Right lobe of liver (tissue), 6 donors: ENCODE data around the gene FOXP1. TPM values are rescaled to one million over a fixed set of nuclear protein-coding genes. Genes with fewer than 3 reads are reported as not detected.

ENCODE experiments used
- ATAC-seq, 4 donors: fragments of 200-7000 bp; cut with Tn5 transposase; one replicate each; pipeline ENCODE4 v1.9.1; 2020; ENCODE audit warnings: mild to moderate bottlenecking in 4 of 4, moderate library complexity in 4 of 4
- DNase-seq, 3 donors: peaks; one replicate each; pipeline ENCODE4 v3.0.0-alpha.2; 2020
- H3K27ac ChIP-seq, 3 donors: fragments of 200-600 bp; one replicate each; pipeline ENCODE4 v1.8.0; 2022
- H3K27me3 ChIP-seq, 2 donors: fragments of 200-600 bp; one replicate each; pipeline ENCODE4 v1.8.0; 2022
- H3K36me3 ChIP-seq, 4 donors: fragments of 200-600 bp; sonication (generic) in 1 of 4; one replicate each; pipeline versions ENCODE4 v1.5.1 to v1.8.0; 2017 to 2022; ENCODE audit warnings: control low read depth in 1 of 4
- H3K4me1 ChIP-seq, 4 donors: fragments of 200-600 bp; sonication (generic) in 1 of 4; one replicate each; pipeline versions ENCODE4 v1.5.1 to v1.8.0; 2017 to 2022; ENCODE audit warnings: control low read depth in 1 of 4
- H3K4me3 ChIP-seq, 3 donors: fragments of 200-600 bp; one replicate each; pipeline ENCODE4 v1.8.0; 2022
- H3K9me3 ChIP-seq, 4 donors: fragments of 200-600 bp; sonication (generic) in 1 of 4; one replicate each; pipeline versions ENCODE4 v1.5.1 to v1.8.0; 2017 to 2022; ENCODE audit warnings: control low read depth in 1 of 4
- POLR2A ChIP-seq: fragments of 450-650 bp; IDR thresholded peaks from one replicate; pipeline ENCODE4 v1.6.1; 2017; ENCODE audit warnings: antibody characterized with exemption, mild to moderate bottlenecking
- WGBS: methylation state at CpG from one replicate; pipeline ENCODE4 v1.1.6; 2018; ENCODE audit warnings: low coverage, low lambda C conversion rate; ENCODE audit not compliant: insufficient coverage; ENCODE audit errors: missing lambda C conversion rate; 5-methylcytosine and 5-hydroxymethylcytosine counted together
- intact Hi-C, 2 donors: fragments of 100-400 bp; cut with DNase I; formaldehyde crosslinking; loops; one replicate each; pipeline versions ENCODE4 v1.11.2 to v1.14.1; 2022
- total RNA-seq, 6 experiments: library from RNA; depleted of rRNA in 2 of 6; stranded (reverse); fragments of >200 nt in 2 of 6; fragmentation: NEBNext Ultra II Directional in 3 of 6; extraction: Animal tissue kit (Norgen Biotek cat#: 25700) in 3 of 6; gene quantifications; one replicate each; pipeline versions ENCODE4 v1.1.0 to v1.2.4, GENCODE V29; 2016 to 2023
- TF ChIP-seq, protein P1 (sequence below), 4 donors: fragments of 200-600 bp in 3 of 4; fragments of 450-650 bp in 1 of 4; IDR thresholded peaks; one replicate each; pipeline versions ENCODE4 v1.5.1 to v1.8.0; 2016 to 2022; ENCODE audit warnings: antibody characterized with exemption in 4 of 4, mild to moderate bottlenecking in 2 of 4
- donor health status: DM: no; HTN: yes; CAD: no.
- donor health status: DM: no; HTN: no; CAD: no.
- donor health status: DM: no; HTN: no; CAD: no.
- donor health status: DM: no; HTN: yes; CAD: no.
- donor health status: DM: no; HTN: yes; CAD: no.

Gene FOXP1
- total RNA-seq, 6 experiments from 2014 or later = 26.7 to 47.7 (median 35.2) TPM

DNA sequence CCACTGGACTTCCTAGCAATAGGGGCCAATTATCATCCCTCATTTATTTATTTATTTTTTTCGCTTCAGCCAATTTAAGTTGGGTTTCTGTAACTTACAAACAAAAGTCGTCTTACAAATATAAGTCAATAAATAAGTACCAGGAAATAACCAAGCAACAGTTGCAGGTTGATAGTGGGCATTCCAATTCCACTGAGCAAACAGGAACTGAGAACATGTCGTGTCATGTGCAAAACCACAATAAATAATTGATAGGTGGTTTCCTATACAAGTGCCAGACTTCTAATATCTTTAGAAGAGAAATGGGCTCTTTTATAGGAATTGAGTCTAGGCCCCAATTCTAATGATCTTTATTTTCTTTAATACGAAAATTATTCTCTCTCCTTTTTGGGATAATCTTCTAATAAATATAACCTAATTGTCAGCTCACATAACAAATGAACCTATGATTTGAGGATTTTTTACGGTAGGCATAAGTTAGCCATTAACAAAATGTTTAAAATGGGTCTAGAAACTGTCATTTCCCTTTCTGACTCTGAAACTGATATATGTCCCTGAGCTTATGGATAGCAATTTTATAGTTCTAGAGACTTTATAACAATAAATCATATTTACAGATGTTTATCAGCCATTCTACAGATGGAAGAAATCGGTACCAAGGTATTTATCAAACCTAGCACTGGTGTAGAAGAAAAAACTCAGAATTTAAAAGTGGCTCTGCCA is 571.8 kb downstream of the FOXP1 start:
- Histone ChIP-seq H3K36me3 (peaks cover 0 to 6% (median 1%) of the 10 kb centered on the region in 4 donors), H3K4me3 (no peak overlapping the region), H3K4me1 (peaks cover 0 to 24% (median 8%) of the 10 kb centered on the region in 4 donors), H3K9me3 (no peaks in the 10 kb centered on the region), H3K27ac (no peak overlapping the region), H3K27me3 (no peaks in the 10 kb centered on the region)
- intact Hi-C loops = no loop called here
- peak in 2 of 4 donors; percentile 41 to 49 for ATAC-seq
- 54% methylated on average over 6 of the region's 6 CpGs for WGBS
- no peak for DNase-seq
- TF ChIP-seq, protein P1, sequence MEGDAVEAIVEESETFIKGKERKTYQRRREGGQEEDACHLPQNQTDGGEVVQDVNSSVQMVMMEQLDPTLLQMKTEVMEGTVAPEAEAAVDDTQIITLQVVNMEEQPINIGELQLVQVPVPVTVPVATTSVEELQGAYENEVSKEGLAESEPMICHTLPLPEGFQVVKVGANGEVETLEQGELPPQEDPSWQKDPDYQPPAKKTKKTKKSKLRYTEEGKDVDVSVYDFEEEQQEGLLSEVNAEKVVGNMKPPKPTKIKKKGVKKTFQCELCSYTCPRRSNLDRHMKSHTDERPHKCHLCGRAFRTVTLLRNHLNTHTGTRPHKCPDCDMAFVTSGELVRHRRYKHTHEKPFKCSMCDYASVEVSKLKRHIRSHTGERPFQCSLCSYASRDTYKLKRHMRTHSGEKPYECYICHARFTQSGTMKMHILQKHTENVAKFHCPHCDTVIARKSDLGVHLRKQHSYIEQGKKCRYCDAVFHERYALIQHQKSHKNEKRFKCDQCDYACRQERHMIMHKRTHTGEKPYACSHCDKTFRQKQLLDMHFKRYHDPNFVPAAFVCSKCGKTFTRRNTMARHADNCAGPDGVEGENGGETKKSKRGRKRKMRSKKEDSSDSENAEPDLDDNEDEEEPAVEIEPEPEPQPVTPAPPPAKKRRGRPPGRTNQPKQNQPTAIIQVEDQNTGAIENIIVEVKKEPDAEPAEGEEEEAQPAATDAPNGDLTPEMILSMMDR (IDR thresholded peaks at IDR 0.05) = no peak
- no peak for TF ChIP-seq POLR2A

DNA sequence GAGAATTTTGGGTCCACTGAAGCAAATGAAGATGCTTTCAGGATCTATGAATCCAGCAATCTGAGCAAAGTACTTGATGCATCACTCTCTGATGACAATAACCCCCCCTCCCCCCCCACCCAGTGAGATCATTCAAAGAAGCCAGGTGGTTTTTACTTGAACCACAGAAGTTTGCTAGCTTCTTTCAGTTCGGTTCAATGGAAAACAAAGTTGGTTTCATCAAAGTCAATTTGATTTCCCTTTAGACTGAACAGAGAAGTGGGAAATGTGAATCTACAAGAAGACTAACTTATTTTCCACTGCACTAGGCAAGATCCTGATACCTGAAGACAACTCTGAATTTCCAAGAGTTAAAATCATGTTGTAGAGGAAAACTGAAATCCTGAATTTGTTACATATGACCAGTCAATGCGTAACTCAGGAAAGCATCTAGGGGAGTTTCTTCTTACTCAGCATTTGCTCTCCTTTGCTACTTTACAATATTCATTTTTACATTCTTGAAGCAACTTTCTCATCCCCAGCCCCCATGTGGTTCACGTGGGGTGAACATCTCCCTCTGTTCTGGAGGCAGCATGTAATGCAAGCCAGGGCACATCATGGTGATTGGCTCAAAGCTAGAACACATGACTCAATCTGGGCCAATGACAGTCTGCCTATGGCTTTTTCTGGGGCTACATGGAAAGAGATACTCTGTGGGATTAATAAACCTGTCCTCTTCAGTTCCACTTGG is 572.6 kb downstream of the FOXP1 start:
- WGBS = 72% methylated on average over 3 of the region's 3 CpGs
- no peak overlapping the region for H3K27ac ChIP-seq

DNA sequence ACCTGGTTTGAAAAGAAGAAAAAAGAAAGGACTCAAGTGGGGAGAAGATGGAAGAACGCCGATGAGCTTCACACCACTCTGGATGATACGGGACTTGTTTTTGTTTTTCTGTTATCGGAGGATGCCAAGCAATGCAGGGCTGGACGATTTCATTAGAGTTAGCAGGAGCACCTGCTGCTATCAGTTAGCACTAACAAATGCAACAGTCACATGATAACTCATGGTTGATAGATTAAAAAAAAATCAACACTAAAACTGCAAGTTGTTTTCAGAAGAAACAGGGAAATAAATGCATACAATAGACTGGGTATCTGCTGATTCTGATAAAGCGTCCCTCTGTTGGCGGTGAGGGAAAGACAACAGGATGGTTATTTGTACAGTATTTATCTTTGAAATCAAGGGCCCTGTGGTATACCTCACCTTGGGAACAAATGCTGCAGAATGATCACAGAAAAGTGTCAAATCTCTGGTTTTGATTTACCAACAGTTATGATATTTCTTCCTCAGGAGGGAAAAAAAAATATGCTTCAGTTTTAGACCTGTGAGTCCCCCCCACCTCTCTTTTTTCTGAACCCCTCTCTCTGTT is 575.1 kb downstream of the FOXP1 start:
- Histone ChIP-seq H3K4me1 (peaks cover 0 to 21% (median 7%) of the 10 kb centered on the region in 4 donors), H3K27me3 (no peaks in the 10 kb centered on the region), H3K36me3 (no peaks in the 10 kb centered on the region), H3K27ac (no peak overlapping the region), H3K4me3 (no peak overlapping the region), H3K9me3 (no peaks in the 10 kb centered on the region)
- intact Hi-C loops = loop anchor here in 1 of 2 donors (10.0 kb wide), 1 partner anchor 56 kb away; no protein-coding TSS in a partner anchor
- 62% methylated on average over 7 of the region's 7 CpGs for WGBS
- DNase-seq (no peak), ATAC-seq (peak; percentile 11 to 40 (median 20))
- TF ChIP-seq POLR2A = no peak
- TF ChIP-seq, protein P1 (IDR thresholded peaks at IDR 0.05) = no peak

More for the DNA sequence above, 572.6 kb downstream of the FOXP1 start:
- H3K36me3 ChIP-seq = peaks cover 0 to 6% (median 1%) of the 10 kb centered on the region in 4 donors
- H3K9me3 ChIP-seq = no peaks in the 10 kb centered on the region
- H3K27me3 ChIP-seq = no peaks in the 10 kb centered on the region
- peak in 1 of 4 donors; percentile 15 for ATAC-seq
- H3K4me3 ChIP-seq = no peak overlapping the region
- TF ChIP-seq, protein P1 (IDR thresholded peaks at IDR 0.05) = no peak
- no peak for TF ChIP-seq POLR2A
- intact Hi-C loops = no loop called here
- peaks cover 0 to 25% (median 8%) of the 10 kb centered on the region in 4 donors for H3K4me1 ChIP-seq
- DNase-seq = no peak

DNA sequence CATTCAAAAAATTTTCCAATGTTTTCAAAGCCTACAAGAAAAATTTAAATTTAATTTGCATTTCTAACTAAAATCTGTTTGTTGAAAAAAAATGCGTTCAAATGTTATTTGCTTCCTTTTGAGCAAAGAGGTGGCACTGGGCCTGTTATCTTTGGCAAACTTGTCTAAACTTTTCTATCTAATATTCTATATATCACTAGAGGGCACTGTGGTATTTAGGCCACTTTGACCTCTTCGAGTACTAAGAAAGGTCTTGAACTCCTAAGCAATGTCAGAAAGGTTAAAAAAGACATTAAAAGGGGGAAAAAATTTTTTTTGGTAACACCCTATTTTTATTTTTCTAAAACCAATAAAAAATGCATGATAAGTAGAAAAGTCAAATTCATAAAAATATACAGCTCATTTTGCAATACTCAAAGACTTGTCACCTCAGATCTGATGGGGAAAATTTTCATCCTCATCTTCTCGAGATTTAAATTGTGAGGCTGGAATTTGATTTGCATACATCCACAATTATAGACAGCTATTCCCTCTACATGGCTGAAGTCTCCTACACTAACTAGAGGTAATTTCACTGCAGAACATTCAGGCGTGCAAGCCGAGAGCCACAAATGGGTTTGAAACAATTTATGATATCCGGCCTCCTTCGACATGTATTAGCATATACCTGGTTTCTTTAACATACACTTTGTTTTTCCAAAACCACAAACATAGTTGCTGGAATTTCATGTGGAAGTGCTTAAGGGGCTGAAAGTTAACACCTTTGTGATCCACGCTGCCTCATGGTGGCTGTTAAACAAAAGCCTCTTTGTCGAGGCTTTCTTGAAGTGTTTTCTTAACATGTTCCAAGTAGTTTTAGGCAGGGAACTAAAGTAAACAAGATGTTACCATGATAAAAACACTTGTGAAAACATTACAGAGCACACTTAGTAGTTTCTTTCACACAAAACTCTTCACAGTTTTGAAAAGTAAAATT is 576.4 kb downstream of the FOXP1 start:
- Histone ChIP-seq H3K9me3 (no peaks in the 10 kb centered on the region), H3K4me3 (no peak overlapping the region), H3K36me3 (no peaks in the 10 kb centered on the region), H3K27ac (peak overlapping the region in 2 of 3 donors; percentile 0 to 27), H3K4me1 (peaks cover 0 to 21% (median 7%) of the 10 kb centered on the region in 4 donors), H3K27me3 (no peaks in the 10 kb centered on the region)
- DNase-seq (no peak), ATAC-seq (peak; percentile 80 to 91 (median 86))
- intact Hi-C loops = loop anchor here in 1 of 2 donors (10.0 kb wide), 1 partner anchor 58 kb away; no protein-coding TSS in a partner anchor
- no peak for TF ChIP-seq POLR2A
- TF ChIP-seq, protein P1 (IDR thresholded peaks at IDR 0.05) = peak; percentile 42 to 56 (median 52)
- 61% methylated on average over 9 of the region's 9 CpGs for WGBS
